GM19099 (cell line): Measurements from ENCODE around the gene CCL25.

Experiments
- POLR2A ChIP-seq: IDR thresholded peaks from 3 replicates; pipeline ENCODE4 v1.6.1; 2011; ENCODE audit warnings: low read depth; ENCODE audit not compliant: insufficient read length; ENCODE audit errors: extremely low read depth

The CCL25 gene

GRCh38 chr19:8052464-8052859, at the start of gene CCL25:
Gene CCL25, plus strand, starts transcription at chr19:8052760. Its CDS starts 290 bp downstream, at chr19:8053050.
- TF ChIP-seq POLR2A, result no peak

- no peak for TF ChIP-seq POLR2A
Observed at GRCh38 chr19:8004001-8004400, 48.6 kb upstream of the CCL25 start.

- TF ChIP-seq POLR2A, result no peak
Observed at GRCh38 chr19:8004723-8005513, 47.6 kb upstream of the CCL25 start.

GRCh38 chr19:8005534-8006256, 46.9 kb upstream of the CCL25 start, which contains the start of gene ELAVL1:
Gene ELAVL1, minus strand, starts transcription at chr19:8005641. Its CDS starts 13,826 bp downstream, at chr19:7991815.
- TF ChIP-seq POLR2A, result peak; percentile 95

GRCh38 chr19:8017808-8018207, 34.8 kb upstream of the CCL25 start:
- no peak for TF ChIP-seq POLR2A

GRCh38 chr19:8020681-8021080, 31.9 kb upstream of the CCL25 start:
- no peak for TF ChIP-seq POLR2A

GRCh38 chr19:8021374-8021773, 31.2 kb upstream of the CCL25 start:
- TF ChIP-seq POLR2A, result no peak

- no peak for TF ChIP-seq POLR2A
Observed at GRCh38 chr19:8022275-8022674, 30.3 kb upstream of the CCL25 start.

- no peak for TF ChIP-seq POLR2A
Observed at GRCh38 chr19:8023371-8023770, 29.2 kb upstream of the CCL25 start.

- TF ChIP-seq POLR2A, result no peak
Observed at GRCh38 chr19:8025316-8025715, 27.2 kb upstream of the CCL25 start.

GRCh38 chr19:8028951-8029491, 23.5 kb upstream of the CCL25 start:
- no peak for TF ChIP-seq POLR2A

GRCh38 chr19:8030960-8031359, 21.6 kb upstream of the CCL25 start:
- TF ChIP-seq POLR2A, result no peak

GRCh38 chr19:8034178-8034525, 18.4 kb upstream of the CCL25 start:
- TF ChIP-seq POLR2A, result no peak

GRCh38 chr19:8036434-8037099, 16.0 kb upstream of the CCL25 start:
- TF ChIP-seq POLR2A, result no peak

GRCh38 chr19:8038815-8039214, 13.7 kb upstream of the CCL25 start:
- no peak for TF ChIP-seq POLR2A
